Lower lobe of right lung (tissue), 2 donors: ENCODE data around the gene ASPN. TPM values are rescaled to one million over a fixed set of nuclear protein-coding genes. Genes with fewer than 3 reads are reported as not detected.

Experiments used
- ATAC-seq, 2 donors: fragments of 200-7000 bp; cut with Tn5 transposase; one replicate each; pipeline ENCODE4 v1.9.1; 2020 to 2022; ENCODE audit warnings: mild to moderate bottlenecking in 2 of 2, moderate library complexity in 2 of 2
- DNase-seq: peaks from one replicate; pipeline ENCODE4 v3.0.0-alpha.2; 2020
- H3K27ac ChIP-seq: fragments of 200-600 bp; one replicate; pipeline ENCODE4 v1.8.0; 2022
- H3K27me3 ChIP-seq: fragments of 200-600 bp; one replicate; pipeline ENCODE4 v1.8.0; 2022; ENCODE audit warnings: low read depth
- H3K36me3 ChIP-seq: fragments of 200-600 bp; one replicate; pipeline ENCODE4 v1.8.0; 2022; ENCODE audit warnings: mild to moderate bottlenecking
- H3K4me1 ChIP-seq: fragments of 200-600 bp; one replicate; pipeline ENCODE4 v1.8.0; 2022
- H3K4me3 ChIP-seq: fragments of 200-600 bp; one replicate; pipeline ENCODE4 v1.8.0; 2022; ENCODE audit warnings: mild to moderate bottlenecking
- H3K9me3 ChIP-seq: fragments of 200-600 bp; one replicate; pipeline ENCODE4 v1.8.0; 2022
- CTCF ChIP-seq: fragments of 200-600 bp; IDR thresholded peaks from one replicate; pipeline ENCODE4 v1.8.0; 2022; ENCODE audit warnings: antibody characterized with exemption, mild to moderate bottlenecking
- intact Hi-C: fragments of 100-400 bp; cut with DNase I; formaldehyde crosslinking; loops from one replicate; pipeline ENCODE4 v1.11.0; 2022
- total RNA-seq: library from RNA; stranded (reverse); fragmentation: NEBNext Ultra II Directional; extraction: Animal tissue kit (Norgen Biotek cat#: 25700); gene quantifications from one replicate; pipeline ENCODE4 v1.2.1, GENCODE V29; 2021
- donor health status: DM: no; HTN: yes; CAD: no; lungs with severe emphysema.

The ASPN gene
- total RNA-seq, 1 donor from 2014 or later, result 2.3 TPM

GRCh38 chr9:92474587-92474986 is 7.7 kb downstream of the ASPN start:
- TF ChIP-seq CTCF, result no peak
- no peak for DNase-seq
- intact Hi-C loops, result no loop called here
- Histone ChIP-seq H3K4me1 (no peaks in the 10 kb centered on the region), H3K9me3 (no peaks in the 10 kb centered on the region), H3K36me3 (no peaks in the 10 kb centered on the region), H3K4me3 (no peak overlapping the region), H3K27me3 (no peaks in the 10 kb centered on the region), H3K27ac (no peak overlapping the region)
- no peak for ATAC-seq

GRCh38 chr9:92468206-92468605 is 14.1 kb downstream of the ASPN start:
- no peaks in the 10 kb centered on the region for H3K27me3 ChIP-seq
- H3K9me3 ChIP-seq, result no peaks in the 10 kb centered on the region
- no peak overlapping the region for H3K27ac ChIP-seq
- no peak for DNase-seq
- H3K4me3 ChIP-seq, result no peak overlapping the region
- no peaks in the 10 kb centered on the region for H3K36me3 ChIP-seq
- no peaks in the 10 kb centered on the region for H3K4me1 ChIP-seq
- TF ChIP-seq CTCF, result no peak
- ATAC-seq, result no peak
- intact Hi-C loops, result no loop called here

GRCh38 chr9:92467511-92467910 is 14.8 kb downstream of the ASPN start:
- intact Hi-C loops, result no loop called here
- no peak for TF ChIP-seq CTCF
- no peak for DNase-seq
- Histone ChIP-seq H3K36me3 (no peaks in the 10 kb centered on the region), H3K27ac (no peak overlapping the region), H3K27me3 (no peaks in the 10 kb centered on the region), H3K9me3 (no peaks in the 10 kb centered on the region), H3K4me1 (no peaks in the 10 kb centered on the region), H3K4me3 (no peak overlapping the region)
- ATAC-seq, result no peak

GRCh38 chr9:92467041-92467440 is 15.3 kb downstream of the ASPN start:
- TF ChIP-seq CTCF, result no peak
- no peak overlapping the region for H3K27ac ChIP-seq

GRCh38 chr9:92463984-92464383 is 18.3 kb downstream of the ASPN start:
- Histone ChIP-seq H3K4me3 (no peak overlapping the region), H3K36me3 (no peaks in the 10 kb centered on the region), H3K27me3 (no peaks in the 10 kb centered on the region), H3K27ac (no peak overlapping the region), H3K4me1 (no peaks in the 10 kb centered on the region), H3K9me3 (no peaks in the 10 kb centered on the region)
- no peak for TF ChIP-seq CTCF
- no peak for DNase-seq
- intact Hi-C loops, result no loop called here
- ATAC-seq, result no peak

More at GRCh38 chr9:92467041-92467440, 15.3 kb downstream of the ASPN start:
- ATAC-seq (no peak), DNase-seq (no peak)
- Histone ChIP-seq H3K4me1 (no peaks in the 10 kb centered on the region), H3K4me3 (no peak overlapping the region), H3K9me3 (no peaks in the 10 kb centered on the region), H3K27me3 (no peaks in the 10 kb centered on the region), H3K36me3 (no peaks in the 10 kb centered on the region)
- intact Hi-C loops, result no loop called here

GRCh38 chr9:92463387-92463786 is 18.9 kb downstream of the ASPN start:
- no peak for ATAC-seq
- Histone ChIP-seq H3K9me3 (no peaks in the 10 kb centered on the region), H3K4me3 (no peak overlapping the region), H3K27me3 (no peaks in the 10 kb centered on the region), H3K27ac (no peak overlapping the region), H3K4me1 (no peaks in the 10 kb centered on the region), H3K36me3 (no peaks in the 10 kb centered on the region)
- intact Hi-C loops, result no loop called here
- TF ChIP-seq CTCF, result no peak
- no peak for DNase-seq
